Urinary bladder (tissue), 4 donors: Measurements from ENCODE around the gene CDC42EP3. TPM values are rescaled to one million over a fixed set of nuclear protein-coding genes. Genes with fewer than 3 reads are reported as not detected.
A peak's percentile ranks its signal among the peaks of the same experiment; 100 is the strongest.

Source experiments
- DNase-seq: peaks from one replicate; pipeline ENCODE4 v3.0.0-alpha.2; 2015; ENCODE audit errors: extremely low spot score
- H3K27ac ChIP-seq: one replicate; pipeline ENCODE4 v1.5.1; 2013; ENCODE audit warnings: low read depth, mild to moderate bottlenecking, moderate library complexity
- H3K36me3 ChIP-seq: one replicate; pipeline ENCODE4 v1.6.1; 2013; ENCODE audit warnings: mild to moderate bottlenecking, moderate library complexity; ENCODE audit not compliant: insufficient read depth
- H3K4me1 ChIP-seq: one replicate; pipeline ENCODE4 v1.6.1; 2013; ENCODE audit warnings: mild to moderate bottlenecking, moderate library complexity; ENCODE audit not compliant: insufficient read depth
- H3K4me3 ChIP-seq: one replicate; pipeline ENCODE4 v1.5.1; 2013; ENCODE audit warnings: low read depth, low read length
- WGBS: extraction: QIAGEN DNeasy Blood & Tissue Kit; methylation state at CpG from one replicate; pipeline ENCODE4 v1.1.7; 2013; 5-methylcytosine and 5-hydroxymethylcytosine counted together
- polyA plus RNA-seq: library from polyadenylated mRNA; stranded (reverse); fragments of 200-250 nt; gene quantifications from one replicate; pipeline ENCODE4 v1.2.3, GENCODE V29; 2013
- total RNA-seq: library from RNA; depleted of rRNA; stranded (reverse); fragments of >200 nt; gene quantifications from one replicate; pipeline ENCODE4 v1.2.3, GENCODE V29; 2014
- donor health status: healthy with polysubstance abuse.
- donor health status: healthy.

The CDC42EP3 gene
- total RNA-seq (34.3 TPM), polyA plus RNA-seq (94.1 TPM)

GRCh38 chr2:37671009-37671815, at the start of gene CDC42EP3:
CDC42EP3 (minus strand) TSS chr2:37671642; CDS start chr2:37646587, 25,055 bp downstream.
- H3K4me1 ChIP-seq: no peaks in the 10 kb centered on the region

GRCh38 chr2:37721201-37721560, 49.7 kb upstream of the CDC42EP3 start:
- H3K4me1 ChIP-seq: no peaks in the 10 kb centered on the region
- no peak overlapping the region for H3K4me3 ChIP-seq
- DNase-seq: no peak
- WGBS: 93% methylated on average over 2 of the region's 2 CpGs
- no peak overlapping the region for H3K27ac ChIP-seq
- H3K36me3 ChIP-seq: no peaks in the 10 kb centered on the region

More at GRCh38 chr2:37671009-37671815, at the start of gene CDC42EP3:
- peak within 1 kb of the TSS; percentile 78 for H3K27ac ChIP-seq
- no peak for DNase-seq
- under 1% methylated on average over 90 of the region's 90 CpGs for WGBS
- H3K4me3 ChIP-seq: peak within 1 kb of the TSS; percentile 85
- H3K36me3 ChIP-seq: no peaks in the 10 kb centered on the region

GRCh38 chr2:37720533-37721200, 49.2 kb upstream of the CDC42EP3 start:
- 70% methylated on average over 6 of the region's 6 CpGs for WGBS
- Histone ChIP-seq H3K36me3 (no peaks in the 10 kb centered on the region), H3K27ac (no peak overlapping the region)

GRCh38 chr2:37718515-37719161, 47.2 kb upstream of the CDC42EP3 start:
- Histone ChIP-seq H3K27ac (no peak overlapping the region), H3K4me3 (no peak overlapping the region), H3K4me1 (no peaks in the 10 kb centered on the region), H3K36me3 (no peaks in the 10 kb centered on the region)
- 69% methylated on average over 7 of the region's 7 CpGs for WGBS
- no peak for DNase-seq

More at GRCh38 chr2:37720533-37721200, 49.2 kb upstream of the CDC42EP3 start:
- no peaks in the 10 kb centered on the region for H3K4me1 ChIP-seq
- no peak for DNase-seq
- no peak overlapping the region for H3K4me3 ChIP-seq

GRCh38 chr2:37713258-37713700, 41.8 kb upstream of the CDC42EP3 start:
- WGBS: 84% methylated on average over 3 of the region's 3 CpGs
- Histone ChIP-seq H3K36me3 (no peaks in the 10 kb centered on the region), H3K4me3 (no peak overlapping the region), H3K4me1 (no peaks in the 10 kb centered on the region), H3K27ac (no peak overlapping the region)
- no peak for DNase-seq

- H3K36me3 ChIP-seq: no peaks in the 10 kb centered on the region
- no peak overlapping the region for H3K27ac ChIP-seq
- no peaks in the 10 kb centered on the region for H3K4me1 ChIP-seq
- DNase-seq: no peak
- 93% methylated on average over 2 of the region's 2 CpGs for WGBS
- no peak overlapping the region for H3K4me3 ChIP-seq
Measured at GRCh38 chr2:37711831-37712230, 40.4 kb upstream of the CDC42EP3 start.

GRCh38 chr2:37711308-37711731, 39.9 kb upstream of the CDC42EP3 start:
- DNase-seq: no peak
- Histone ChIP-seq H3K4me3 (no peak overlapping the region), H3K36me3 (no peaks in the 10 kb centered on the region), H3K4me1 (no peaks in the 10 kb centered on the region), H3K27ac (no peak overlapping the region)
- WGBS: 88% methylated on average over 1 of the region's 1 CpG

GRCh38 chr2:37709111-37709510, 37.7 kb upstream of the CDC42EP3 start:
- no peak for DNase-seq
- Histone ChIP-seq H3K4me1 (no peaks in the 10 kb centered on the region), H3K27ac (no peak overlapping the region), H3K4me3 (no peak overlapping the region), H3K36me3 (no peaks in the 10 kb centered on the region)
- 69% methylated on average over 4 of the region's 4 CpGs for WGBS

- H3K4me1 ChIP-seq: no peaks in the 10 kb centered on the region
- DNase-seq: no peak
- H3K27ac ChIP-seq: no peak overlapping the region
- H3K36me3 ChIP-seq: no peaks in the 10 kb centered on the region
- 68% methylated on average over 2 of the region's 2 CpGs for WGBS
- H3K4me3 ChIP-seq: no peak overlapping the region
Measured at GRCh38 chr2:37708146-37708545, 36.7 kb upstream of the CDC42EP3 start.

- H3K36me3 ChIP-seq: no peaks in the 10 kb centered on the region
- H3K4me3 ChIP-seq: no peak overlapping the region
- no peak overlapping the region for H3K27ac ChIP-seq
- 96% methylated on average over 1 of the region's 1 CpG for WGBS
- H3K4me1 ChIP-seq: no peaks in the 10 kb centered on the region
- DNase-seq: no peak
Measured at GRCh38 chr2:37707393-37707792, 36.0 kb upstream of the CDC42EP3 start.

GRCh38 chr2:37706334-37707183, 35.1 kb upstream of the CDC42EP3 start:
- H3K36me3 ChIP-seq: no peaks in the 10 kb centered on the region
- DNase-seq: no peak
- H3K4me1 ChIP-seq: no peaks in the 10 kb centered on the region
- H3K27ac ChIP-seq: no peak overlapping the region
- no peak overlapping the region for H3K4me3 ChIP-seq
- 63% methylated on average over 4 of the region's 4 CpGs for WGBS

GRCh38 chr2:37705191-37705590, 33.7 kb upstream of the CDC42EP3 start:
- Histone ChIP-seq H3K4me3 (no peak overlapping the region), H3K36me3 (no peaks in the 10 kb centered on the region), H3K4me1 (no peaks in the 10 kb centered on the region), H3K27ac (no peak overlapping the region)
- no peak for DNase-seq
- 87% methylated on average over 2 of the region's 2 CpGs for WGBS

- no peaks in the 10 kb centered on the region for H3K36me3 ChIP-seq
- WGBS: 80% methylated on average over 2 of the region's 2 CpGs
- H3K4me3 ChIP-seq: no peak overlapping the region
- H3K4me1 ChIP-seq: no peaks in the 10 kb centered on the region
- H3K27ac ChIP-seq: no peak overlapping the region
- DNase-seq: no peak
Measured at GRCh38 chr2:37698931-37699481, 27.6 kb upstream of the CDC42EP3 start.
